HepG2 (cell line): ENCODE measurements around the gene TRPV4. TPM values are rescaled to one million over a fixed set of nuclear protein-coding genes. Genes with fewer than 3 reads are reported as not detected.

Experiments used
- AHDC1 ChIP-seq: sonication (generic); formaldehyde crosslinking; IDR thresholded peaks from 2 replicates; pipeline ENCODE4 v1.5.1; 2020; ENCODE audit warnings: mild to moderate bottlenecking, missing genetic modification reagents, borderline replicate concordance
- DMAP1 ChIP-seq: IDR thresholded peaks from 2 replicates; pipeline ENCODE4 v1.6.1; 2016
- ERF ChIP-seq: IDR thresholded peaks from 2 replicates; pipeline ENCODE4 v1.6.1; 2018; ENCODE audit warnings: missing biosample characterization, missing genetic modification reagents
- FOXJ3 ChIP-seq: sonication (generic); formaldehyde crosslinking; IDR thresholded peaks from 2 replicates; pipeline ENCODE4 v1.4.0; 2020; ENCODE audit warnings: missing genetic modification reagents, mild to moderate bottlenecking, borderline replicate concordance
- GATA4 ChIP-seq: sonication (generic); IDR thresholded peaks from 2 replicates; pipeline ENCODE4 v1.6.1; 2016; ENCODE audit warnings: antibody characterized with exemption, low read depth, borderline replicate concordance
- HMGA1 ChIP-seq: sonication (generic); formaldehyde crosslinking; conservative IDR thresholded peaks from 2 replicates; pipeline ENCODE4 v1.4.0; 2020; ENCODE audit warnings: missing genetic modification reagents
- HNRNPK ChIP-seq: fragments of 200-400 bp; formaldehyde crosslinking; IDR thresholded peaks from 2 replicates; pipeline ENCODE4 v1.6.1; 2018; ENCODE audit warnings: low read length, low read depth, moderate library complexity, mild to moderate bottlenecking; ENCODE audit not compliant: poor library complexity, severe bottlenecking
- IKZF4 ChIP-seq: sonication (generic); formaldehyde crosslinking; IDR thresholded peaks from 2 replicates; pipeline ENCODE4 v1.5.1; 2020; ENCODE audit warnings: borderline replicate concordance, mild to moderate bottlenecking, low read depth, missing genetic modification reagents; ENCODE audit errors: not compliant biosample characterization
- THAP9 ChIP-seq: sonication (generic); formaldehyde crosslinking; IDR thresholded peaks from 2 replicates; pipeline ENCODE4; 2020; ENCODE audit warnings: missing genetic modification reagents, mild to moderate bottlenecking, borderline replicate concordance
- ZBTB3 ChIP-seq: sonication (generic); formaldehyde crosslinking; IDR thresholded peaks from 2 replicates; pipeline ENCODE4 v1.4.0; 2020; ENCODE audit warnings: low read depth, mild to moderate bottlenecking, moderate library complexity, missing genetic modification reagents, borderline replicate concordance
- ZFX ChIP-seq: sonication (generic); formaldehyde crosslinking; IDR thresholded peaks from 2 replicates; pipeline ENCODE4 v1.4.0; 2020; ENCODE audit warnings: mild to moderate bottlenecking, low read depth, missing genetic modification reagents, moderate library complexity
- ZMYM4 ChIP-seq: sonication (generic); formaldehyde crosslinking; IDR thresholded peaks from 2 replicates; pipeline ENCODE4 v1.8.1; 2023; ENCODE audit warnings: mild to moderate bottlenecking, missing genetic modification reagents
- ZNF275 ChIP-seq: sonication (generic); formaldehyde crosslinking; IDR thresholded peaks from 2 replicates; pipeline ENCODE4 v1.8.0; 2022; ENCODE audit warnings: missing genetic modification reagents, mild to moderate bottlenecking, inconsistent platforms, borderline replicate concordance
- ZNF367 ChIP-seq: sonication (generic); formaldehyde crosslinking; IDR thresholded peaks from 2 replicates; pipeline ENCODE4 v1.4.0; 2020; ENCODE audit warnings: missing genetic modification reagents, borderline replicate concordance
- ZNF629 ChIP-seq: sonication (generic); formaldehyde crosslinking; conservative IDR thresholded peaks from 2 replicates; pipeline ENCODE4 v1.5.0; 2020; ENCODE audit warnings: missing genetic modification reagents
- ZNF639 ChIP-seq: conservative IDR thresholded peaks from 2 replicates; pipeline ENCODE4 v1.6.1; 2018; ENCODE audit warnings: missing genetic modification reagents
- ZNF75D ChIP-seq: sonication (generic); formaldehyde crosslinking; IDR thresholded peaks from 2 replicates; pipeline ENCODE4 v1.8.1; 2023; ENCODE audit warnings: missing genetic modification reagents, mild to moderate bottlenecking, borderline replicate concordance
- polyA plus RNA-seq, 8 experiments: library from polyadenylated mRNA; depleted of rRNA in 3 of 8; stranded (reverse) in 7 of 8; unstranded in 1 of 8; fragments of >200 nt; fragmentation: Illumina TruSeq in 4 of 8; extraction: Trizol in 4 of 8; gene quantifications; 2 replicates each; pipeline versions ENCODE4 v1.2.1 to v1.2.3, GENCODE V29; 2011 to 2016; ENCODE audit warnings: low read depth in 4 of 8, missing spikeins in 1 of 8, mixed read lengths in 1 of 8; ENCODE audit not compliant: insufficient read depth in 1 of 8
- total RNA-seq, 5 experiments: library from RNA; depleted of rRNA; stranded (reverse); fragments of >200 nt; fragmentation: Illumina TruSeq; extraction: Trizol; gene quantifications; 2 replicates each; pipeline ENCODE4 v1.2.3, GENCODE V29; 2016; ENCODE audit warnings: low read depth in 1 of 5

The TRPV4 gene
- total and polyA plus RNA-seq, 2 of the 13 experiments (the other 11 are each of a cell fraction or from before 2014, with no cell fraction given), result 0.66 to 4.7 TPM

GRCh38 chr12:109822951-109823411, 10.2 kb downstream of the TRPV4 start (continued):
- TF ChIP-seq ZNF275 (CRISPR knock-in tag), result no peak
- TF ChIP-seq HMGA1 (CRISPR knock-in tag), result no peak
- TF ChIP-seq ZFX (CRISPR knock-in tag), result peak; percentile 57
- TF ChIP-seq ZNF629 (CRISPR knock-in tag), result no peak
- no peak for TF ChIP-seq THAP9 (CRISPR knock-in tag)
- no peak for TF ChIP-seq FOXJ3 (CRISPR knock-in tag)
- no peak for TF ChIP-seq ZNF367 (CRISPR knock-in tag)
- TF ChIP-seq ERF, result no peak
- peak; percentile 59; the same call in 1 of the 2 replicates for TF ChIP-seq AHDC1
- TF ChIP-seq ZNF75D, result no peak
- no peak for TF ChIP-seq DMAP1 (CRISPR knock-in tag)
- no peak for TF ChIP-seq GATA4
- TF ChIP-seq ZBTB3 (CRISPR knock-in tag), result no peak
- no peak for TF ChIP-seq ZNF639 (CRISPR knock-in tag)
- no peak for TF ChIP-seq ZMYM4 (CRISPR knock-in tag)
- TF ChIP-seq HNRNPK, result no peak
- TF ChIP-seq IKZF4 (CRISPR knock-in tag), result no peak
